ENCODE results near the gene GSG1L. TPM values are rescaled to one million over a fixed set of nuclear protein-coding genes. Genes with fewer than 3 reads are reported as not detected.

GSG1L gene
- total and polyA plus RNA-seq, 4 donors: 0.14 to 1.3 (median 0.24) TPM

DNA sequence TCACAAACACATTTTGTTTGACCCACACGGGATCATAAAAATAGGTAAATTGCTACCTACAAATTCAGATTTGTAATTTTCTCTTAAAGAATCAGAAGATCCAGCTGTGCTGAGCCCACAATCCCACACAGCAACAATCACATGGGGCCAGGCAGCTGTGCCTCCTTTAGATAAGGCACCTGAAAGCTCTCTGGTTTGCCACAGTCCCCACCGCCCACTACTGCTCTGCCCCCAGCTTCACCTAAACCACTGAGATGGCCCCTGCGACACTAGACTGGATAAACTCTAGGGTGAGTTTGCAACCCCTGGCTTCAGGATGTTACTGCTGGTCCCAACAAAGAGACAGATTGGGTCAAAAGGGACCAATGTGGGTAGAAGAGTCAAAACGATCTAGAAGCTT is 96.8 kb downstream of the GSG1L start:
- Histone ChIP-seq H3K27ac (ENCODE audit: low read depth in 1 of 2, low read length in 1 of 2) (no peak overlapping the region), H3K36me3 (ENCODE audit: control insufficient read depth in 4 of 4, insufficient read depth in 4 of 4, low read length in 4 of 4) (no peaks in the 10 kb centered on the region), H3K9ac (ENCODE audit: insufficient read depth in 1 of 2, low read length in 2 of 2) (no peak overlapping the region), H3K9me3 (ENCODE audit: control insufficient read depth in 4 of 4, insufficient read depth in 3 of 4, low read length in 3 of 4) (peaks cover 0 to 7% (median 3%) of the 10 kb centered on the region in 4 donors), H3K4me3 (no peak overlapping the region), H3K27me3 (ENCODE audit: control insufficient read depth in 3 of 3, insufficient read depth in 3 of 3, low read length in 2 of 3) (no peaks in the 10 kb centered on the region), H3K4me1 (ENCODE audit: control insufficient read depth in 5 of 5, insufficient read depth in 5 of 5, low read length in 5 of 5) (no peaks in the 10 kb centered on the region)
- no peak for DNase-seq
- ATAC-seq (ENCODE audit: insufficient read depth, low FRiP score): no peak
- WGBS, 2 donors: 85% methylated on average over 4 of the region's 4 CpGs
- TF ChIP-seq, protein P1, sequence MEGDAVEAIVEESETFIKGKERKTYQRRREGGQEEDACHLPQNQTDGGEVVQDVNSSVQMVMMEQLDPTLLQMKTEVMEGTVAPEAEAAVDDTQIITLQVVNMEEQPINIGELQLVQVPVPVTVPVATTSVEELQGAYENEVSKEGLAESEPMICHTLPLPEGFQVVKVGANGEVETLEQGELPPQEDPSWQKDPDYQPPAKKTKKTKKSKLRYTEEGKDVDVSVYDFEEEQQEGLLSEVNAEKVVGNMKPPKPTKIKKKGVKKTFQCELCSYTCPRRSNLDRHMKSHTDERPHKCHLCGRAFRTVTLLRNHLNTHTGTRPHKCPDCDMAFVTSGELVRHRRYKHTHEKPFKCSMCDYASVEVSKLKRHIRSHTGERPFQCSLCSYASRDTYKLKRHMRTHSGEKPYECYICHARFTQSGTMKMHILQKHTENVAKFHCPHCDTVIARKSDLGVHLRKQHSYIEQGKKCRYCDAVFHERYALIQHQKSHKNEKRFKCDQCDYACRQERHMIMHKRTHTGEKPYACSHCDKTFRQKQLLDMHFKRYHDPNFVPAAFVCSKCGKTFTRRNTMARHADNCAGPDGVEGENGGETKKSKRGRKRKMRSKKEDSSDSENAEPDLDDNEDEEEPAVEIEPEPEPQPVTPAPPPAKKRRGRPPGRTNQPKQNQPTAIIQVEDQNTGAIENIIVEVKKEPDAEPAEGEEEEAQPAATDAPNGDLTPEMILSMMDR (IDR thresholded peaks at IDR 0.05; ENCODE audit: control extremely low read depth, extremely low read depth): no peak

DNA sequence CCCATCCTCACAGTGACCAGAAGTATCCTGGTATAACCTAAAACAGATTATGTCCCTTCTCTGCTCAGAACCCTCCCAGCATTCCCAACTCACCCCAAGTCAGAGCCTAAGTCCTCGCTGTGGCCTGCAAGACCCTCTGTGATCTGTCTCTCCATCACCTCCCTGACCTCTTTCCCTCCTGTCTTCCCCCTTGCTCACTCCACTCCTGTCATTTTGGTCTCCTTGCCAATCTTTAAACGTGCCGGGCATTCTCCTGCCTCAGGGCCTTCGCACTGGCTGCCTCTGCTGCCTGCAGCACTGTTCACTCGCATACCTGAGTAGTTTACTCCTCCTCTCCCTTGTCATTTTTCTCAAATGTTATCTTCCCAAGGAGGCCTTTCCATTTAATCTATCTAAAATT is 97.7 kb downstream of the GSG1L start:
- H3K9me3 ChIP-seq (ENCODE audit: control insufficient read depth in 4 of 4, insufficient read depth in 3 of 4, low read length in 3 of 4): peaks cover 0 to 13% (median 2%) of the 10 kb centered on the region in 4 donors
- 86 to 87% methylated on average over 5 of the region's 5 CpGs for WGBS, 2 donors
- H3K9ac ChIP-seq (ENCODE audit: insufficient read depth in 1 of 2, low read length in 2 of 2): no peak overlapping the region
- no peaks in the 10 kb centered on the region for H3K27me3 ChIP-seq (ENCODE audit: control insufficient read depth in 3 of 3, insufficient read depth in 3 of 3, low read length in 2 of 3)
- no peak overlapping the region for H3K27ac ChIP-seq (ENCODE audit: low read depth in 1 of 2, low read length in 1 of 2)
- ATAC-seq (ENCODE audit: insufficient read depth, low FRiP score): no peak
- no peak for DNase-seq
- no peaks in the 10 kb centered on the region for H3K36me3 ChIP-seq (ENCODE audit: control insufficient read depth in 4 of 4, insufficient read depth in 4 of 4, low read length in 4 of 4)
- peaks cover 0 to 3% (median 0%) of the 10 kb centered on the region in 5 donors for H3K4me1 ChIP-seq (ENCODE audit: control insufficient read depth in 5 of 5, insufficient read depth in 5 of 5, low read length in 5 of 5)
- no peak overlapping the region for H3K4me3 ChIP-seq
- TF ChIP-seq, protein P1 (IDR thresholded peaks at IDR 0.05; ENCODE audit: control extremely low read depth, extremely low read depth): no peak

DNA sequence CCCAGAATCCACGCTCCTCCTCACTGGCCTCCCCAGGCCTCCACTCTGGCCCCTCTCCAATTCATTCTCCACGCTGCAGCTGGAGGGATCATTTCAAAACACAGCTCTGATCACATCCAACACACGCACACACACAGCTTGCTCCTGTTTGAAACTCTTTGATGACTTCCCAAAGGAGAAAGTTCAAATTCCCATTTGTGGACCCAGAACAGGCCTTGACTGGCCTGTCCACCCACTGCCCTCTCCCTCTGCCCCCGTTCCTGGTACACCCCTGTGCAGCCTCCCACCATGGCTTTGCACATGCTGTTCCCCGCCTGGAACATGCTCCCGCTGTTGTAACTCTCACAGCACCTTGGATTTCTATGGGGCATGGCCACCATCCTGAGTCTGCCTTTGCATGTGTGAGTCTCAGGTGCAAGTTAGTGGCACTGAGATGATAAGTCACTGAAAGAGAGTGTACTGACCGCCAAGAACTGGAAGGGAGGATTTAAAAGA is 100.0 kb downstream of the GSG1L start:
- TF ChIP-seq, protein P1 (IDR thresholded peaks at IDR 0.05; ENCODE audit: control extremely low read depth, extremely low read depth): no peak

DNA sequence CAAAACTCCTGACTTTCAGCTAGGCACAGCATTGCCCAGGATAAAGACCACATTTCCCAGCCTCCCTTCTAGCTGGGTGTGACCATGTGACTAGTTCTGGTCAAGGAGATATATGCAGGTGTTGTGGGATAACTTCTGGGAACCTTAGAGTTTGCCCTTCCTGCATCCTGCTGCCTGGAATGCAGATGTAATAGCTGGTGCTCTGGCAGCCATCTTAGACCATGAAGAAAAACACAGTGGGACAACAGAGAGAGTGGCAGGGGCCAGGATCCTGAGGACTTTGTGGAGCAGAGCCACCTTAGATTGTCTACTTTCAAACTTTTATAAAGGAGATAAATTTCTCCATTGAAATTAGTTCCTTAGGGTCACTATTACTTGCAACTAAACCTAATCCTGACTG is 101.3 kb downstream of the GSG1L start:
- DNase-seq (no peak), ATAC-seq (ENCODE audit: insufficient read depth, low FRiP score) (no peak)
- Histone ChIP-seq H3K4me3 (no peak overlapping the region), H3K27ac (ENCODE audit: low read depth in 1 of 2, low read length in 1 of 2) (no peak overlapping the region), H3K4me1 (ENCODE audit: control insufficient read depth in 5 of 5, insufficient read depth in 5 of 5, low read length in 5 of 5) (peaks cover 0 to 4% (median 0%) of the 10 kb centered on the region in 5 donors), H3K27me3 (ENCODE audit: control insufficient read depth in 3 of 3, insufficient read depth in 3 of 3, low read length in 2 of 3) (no peaks in the 10 kb centered on the region), H3K9ac (ENCODE audit: insufficient read depth in 1 of 2, low read length in 2 of 2) (no peak overlapping the region), H3K36me3 (ENCODE audit: control insufficient read depth in 4 of 4, insufficient read depth in 4 of 4, low read length in 4 of 4) (no peaks in the 10 kb centered on the region), H3K9me3 (ENCODE audit: control insufficient read depth in 4 of 4, insufficient read depth in 3 of 4, low read length in 3 of 4) (peaks cover 0 to 17% (median 0%) of the 10 kb centered on the region in 4 donors)
- TF ChIP-seq, protein P1 (IDR thresholded peaks at IDR 0.05; ENCODE audit: control extremely low read depth, extremely low read depth): no peak

More for the DNA sequence above, 100.0 kb downstream of the GSG1L start:
- no peaks in the 10 kb centered on the region for H3K36me3 ChIP-seq (ENCODE audit: control insufficient read depth in 4 of 4, insufficient read depth in 4 of 4, low read length in 4 of 4)
- peaks cover 0 to 4% (median 0%) of the 10 kb centered on the region in 5 donors for H3K4me1 ChIP-seq (ENCODE audit: control insufficient read depth in 5 of 5, insufficient read depth in 5 of 5, low read length in 5 of 5)
- H3K9ac ChIP-seq (ENCODE audit: insufficient read depth in 1 of 2, low read length in 2 of 2): no peak overlapping the region
- no peak for ATAC-seq (ENCODE audit: insufficient read depth, low FRiP score)
- no peak for DNase-seq
- H3K9me3 ChIP-seq (ENCODE audit: control insufficient read depth in 4 of 4, insufficient read depth in 3 of 4, low read length in 3 of 4): peaks cover 0 to 13% (median 0%) of the 10 kb centered on the region in 4 donors
- H3K27me3 ChIP-seq (ENCODE audit: control insufficient read depth in 3 of 3, insufficient read depth in 3 of 3, low read length in 2 of 3): no peaks in the 10 kb centered on the region
- H3K27ac ChIP-seq (ENCODE audit: low read depth in 1 of 2, low read length in 1 of 2): no peak overlapping the region
- H3K4me3 ChIP-seq: no peak overlapping the region
- 84 to 95% methylated on average over 7 of the region's 7 CpGs for WGBS, 2 donors
